ENCODE data around the gene PKD1. TPM values are rescaled to one million over a fixed set of nuclear protein-coding genes. Genes with fewer than 3 reads are reported as not detected.
A peak's percentile ranks its signal among the peaks of the same experiment; 100 is the strongest.

Gene PKD1
- total and polyA plus RNA-seq, 12 donors: 76.7 to 122 (median 104) TPM

- peaks cover 0 to 3% (median 0%) of the 10 kb centered on the region in 7 donors for H3K27me3 ChIP-seq
- WGBS, 2 donors: 92% methylated on average over 20 of the region's 20 CpGs
- H3K9me3 ChIP-seq: no peaks in the 10 kb centered on the region
- H3K4me3 ChIP-seq: no peak overlapping the region
- peaks cover 0 to 13% (median 0%) of the 10 kb centered on the region in 9 donors for H3K36me3 ChIP-seq
- intact Hi-C loops (cut with DNase I): no loop called here
- TF ChIP-seq, protein P1, sequence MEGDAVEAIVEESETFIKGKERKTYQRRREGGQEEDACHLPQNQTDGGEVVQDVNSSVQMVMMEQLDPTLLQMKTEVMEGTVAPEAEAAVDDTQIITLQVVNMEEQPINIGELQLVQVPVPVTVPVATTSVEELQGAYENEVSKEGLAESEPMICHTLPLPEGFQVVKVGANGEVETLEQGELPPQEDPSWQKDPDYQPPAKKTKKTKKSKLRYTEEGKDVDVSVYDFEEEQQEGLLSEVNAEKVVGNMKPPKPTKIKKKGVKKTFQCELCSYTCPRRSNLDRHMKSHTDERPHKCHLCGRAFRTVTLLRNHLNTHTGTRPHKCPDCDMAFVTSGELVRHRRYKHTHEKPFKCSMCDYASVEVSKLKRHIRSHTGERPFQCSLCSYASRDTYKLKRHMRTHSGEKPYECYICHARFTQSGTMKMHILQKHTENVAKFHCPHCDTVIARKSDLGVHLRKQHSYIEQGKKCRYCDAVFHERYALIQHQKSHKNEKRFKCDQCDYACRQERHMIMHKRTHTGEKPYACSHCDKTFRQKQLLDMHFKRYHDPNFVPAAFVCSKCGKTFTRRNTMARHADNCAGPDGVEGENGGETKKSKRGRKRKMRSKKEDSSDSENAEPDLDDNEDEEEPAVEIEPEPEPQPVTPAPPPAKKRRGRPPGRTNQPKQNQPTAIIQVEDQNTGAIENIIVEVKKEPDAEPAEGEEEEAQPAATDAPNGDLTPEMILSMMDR (IDR thresholded peaks at IDR 0.05): no peak
- H3K4me1 ChIP-seq: no peaks in the 10 kb centered on the region
- DNase-seq: no peak
- ATAC-seq: no peak
- H3K27ac ChIP-seq: no peak overlapping the region
These were observed 46.3 kb upstream of the PKD1 start for GRCh38 chr16:2181952-2182351.

GRCh38 chr16:2180962-2181923, 45.5 kb upstream of the PKD1 start:
- TF ChIP-seq, protein P1 (IDR thresholded peaks at IDR 0.05): no peak
- no peaks in the 10 kb centered on the region for H3K9me3 ChIP-seq
- 86 to 87% methylated on average over 46 of the region's 46 CpGs for WGBS, 2 donors
- no peak for ATAC-seq
- H3K4me3 ChIP-seq: no peak overlapping the region
- no peak overlapping the region for H3K27ac ChIP-seq
- intact Hi-C loops (cut with DNase I): no loop called here
- peaks cover 0 to 20% (median 4%) of the 10 kb centered on the region in 9 donors for H3K36me3 ChIP-seq
- no peaks in the 10 kb centered on the region for H3K4me1 ChIP-seq
- H3K27me3 ChIP-seq: peaks cover 0 to 3% (median 0%) of the 10 kb centered on the region in 7 donors
- no peak for DNase-seq

DNA sequence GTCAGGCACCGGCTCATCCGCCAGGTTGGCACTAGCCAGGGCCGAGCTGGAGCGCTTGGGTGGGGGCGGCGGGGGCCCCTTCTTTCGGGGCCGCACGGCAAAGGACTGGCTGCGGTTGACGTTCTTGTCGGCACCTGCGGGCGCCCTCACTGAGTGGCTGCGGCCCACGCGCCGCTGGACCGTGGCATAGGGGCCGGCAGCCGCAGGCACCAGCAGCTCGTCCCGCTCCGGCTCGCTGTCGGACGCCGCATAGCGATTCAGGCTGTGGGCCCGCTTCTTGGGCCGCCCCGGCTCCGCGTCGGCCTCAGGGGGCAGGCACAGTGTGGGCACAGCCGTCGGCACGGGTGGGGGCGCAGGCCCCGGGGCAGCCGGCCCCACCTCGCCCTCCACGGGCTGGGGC, 44.8 kb upstream of the PKD1 start:
- Histone ChIP-seq H3K4me3 (no peak overlapping the region), H3K4me1 (no peaks in the 10 kb centered on the region), H3K36me3 (peaks cover 0 to 28% (median 12%) of the 10 kb centered on the region in 9 donors), H3K9me3 (no peaks in the 10 kb centered on the region), H3K27me3 (peaks cover 0 to 3% (median 0%) of the 10 kb centered on the region in 7 donors), H3K27ac (no peak overlapping the region)
- WGBS, 2 donors: 96% methylated on average over 41 to 43 of the region's 43 CpGs
- TF ChIP-seq, protein P1 (IDR thresholded peaks at IDR 0.05): no peak
- intact Hi-C loops (cut with DNase I): no loop called here
- ATAC-seq (no peak), DNase-seq (no peak)

DNA sequence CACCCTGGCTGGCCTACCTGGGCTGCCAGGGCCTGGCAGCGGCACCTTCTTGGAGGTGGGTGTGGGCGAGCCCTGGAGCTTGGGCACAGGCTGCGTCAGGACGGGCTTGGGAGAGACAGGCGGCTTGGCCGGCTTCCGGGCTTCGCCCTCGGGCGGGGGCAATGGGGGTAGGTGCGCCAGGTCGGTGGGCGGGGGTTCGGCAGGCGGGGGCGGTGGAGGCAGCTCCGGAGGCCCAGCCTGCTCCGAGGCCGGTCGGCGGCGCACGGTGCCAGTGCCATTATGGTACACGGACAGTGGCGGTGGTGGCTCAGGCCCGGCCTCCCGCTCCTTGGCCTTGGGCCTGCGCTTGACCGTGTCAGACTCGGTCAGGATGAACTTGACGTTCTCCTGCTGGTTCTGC, 43.9 kb upstream of the PKD1 start:
- Histone ChIP-seq H3K27ac (no peak overlapping the region), H3K4me3 (no peak overlapping the region), H3K27me3 (peaks cover 0 to 3% (median 0%) of the 10 kb centered on the region in 7 donors), H3K9me3 (no peaks in the 10 kb centered on the region), H3K36me3 (peaks cover 0 to 36% (median 18%) of the 10 kb centered on the region in 9 donors), H3K4me1 (no peaks in the 10 kb centered on the region)
- no peak for DNase-seq
- WGBS, 2 donors: 94 to 95% methylated on average over 22 to 31 of the region's 31 CpGs
- ATAC-seq: peak in 1 of 8 donors; percentile 2
- intact Hi-C loops (cut with DNase I): no loop called here
- TF ChIP-seq, protein P1 (IDR thresholded peaks at IDR 0.05): no peak
